SH-SY5Y (cell line): Measurements from ENCODE around the gene OGFOD3.

ENCODE experiments used
- GATA2 ChIP-seq: IDR thresholded peaks from 2 replicates; pipeline ENCODE4 v1.6.1; 2011; ENCODE audit warnings: mild to moderate bottlenecking, low read depth, low read length
- GATA3 ChIP-seq: IDR thresholded peaks from 2 replicates; pipeline ENCODE4 v1.6.1; 2011; ENCODE audit warnings: low read depth, mild to moderate bottlenecking, low read length, moderate library complexity

DNA sequence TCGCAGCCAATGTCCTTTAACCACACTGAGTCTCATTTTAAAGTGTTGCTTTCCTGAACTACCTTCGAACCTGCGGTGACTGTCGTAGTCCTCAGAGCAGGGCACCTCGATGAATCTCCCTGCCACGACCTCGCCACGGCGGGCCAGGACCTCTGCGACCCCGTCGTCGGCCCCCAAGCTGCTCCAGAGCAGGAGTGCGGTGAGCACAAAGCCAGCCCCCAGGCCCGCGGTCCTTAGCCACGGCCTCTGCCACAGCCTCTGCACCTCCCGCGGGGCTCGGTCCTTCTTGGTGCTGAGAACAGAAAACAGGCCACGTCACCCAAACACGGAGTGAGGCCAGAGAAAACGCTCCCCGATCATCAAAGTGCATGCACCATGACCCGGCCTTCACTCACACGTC is 3.0 kb downstream of the OGFOD3 start:
- TF ChIP-seq GATA3 = no peak
- TF ChIP-seq GATA2 = no peak
